ENCODE results near the gene CELF2. TPM values are rescaled to one million over a fixed set of nuclear protein-coding genes. Genes with fewer than 3 reads are reported as not detected.

Gene CELF2
- total RNA-seq, 2 donors from 2014 or later = 10.4 to 11.2 TPM

GRCh38 chr10:11325817-11326216 lies 308.1 kb downstream of the CELF2 start:
- 46 to 59% methylated on average over 2 of the region's 2 CpGs for WGBS, 2 donors

GRCh38 chr10:11326241-11326640 lies 308.6 kb downstream of the CELF2 start:
- Histone ChIP-seq H3K36me3 (replicated peaks in 1 of 2; ENCODE audit: insufficient read depth in 1 of 2, low read depth in 2 of 2) (no peaks in the 10 kb centered on the region), H3K4me1 (no peaks in the 10 kb centered on the region), H3K4me3 (no peak overlapping the region), H3K27ac (no peak overlapping the region), H3K27me3 (no peaks in the 10 kb centered on the region), H3K9me3 (no peaks in the 10 kb centered on the region)
- DNase-seq (no peak), ATAC-seq (no peak)
- intact Hi-C loops (cut with DNase I) = no loop called here
- no peak for TF ChIP-seq POLR2A (IDR thresholded peaks at IDR 0.05)
- no peak for TF ChIP-seq CTCF (IDR thresholded peaks at IDR 0.05)
- 84 to 89% methylated on average over 12 of the region's 12 CpGs for WGBS, 2 donors

More at GRCh38 chr10:11325817-11326216, 308.1 kb downstream of the CELF2 start:
- DNase-seq (no peak), ATAC-seq (no peak)
- H3K9me3 ChIP-seq = no peaks in the 10 kb centered on the region
- H3K36me3 ChIP-seq (replicated peaks in 1 of 2; ENCODE audit: insufficient read depth in 1 of 2, low read depth in 2 of 2) = no peaks in the 10 kb centered on the region
- TF ChIP-seq POLR2A (IDR thresholded peaks at IDR 0.05) (no peak), CTCF (IDR thresholded peaks at IDR 0.05) (no peak)
- no peaks in the 10 kb centered on the region for H3K27me3 ChIP-seq
- intact Hi-C loops (cut with DNase I) = no loop called here
- H3K4me1 ChIP-seq = no peaks in the 10 kb centered on the region
- H3K27ac ChIP-seq = no peak overlapping the region
- no peak overlapping the region for H3K4me3 ChIP-seq

- no peak overlapping the region for H3K4me3 ChIP-seq
- H3K4me1 ChIP-seq = no peaks in the 10 kb centered on the region
- TF ChIP-seq CTCF (IDR thresholded peaks at IDR 0.05) (no peak), POLR2A (IDR thresholded peaks at IDR 0.05) (no peak)
- intact Hi-C loops (cut with DNase I) = no loop called here
- WGBS, 2 donors = 61 to 66% methylated on average over 11 of the region's 11 CpGs
- H3K9me3 ChIP-seq = no peaks in the 10 kb centered on the region
- no peak overlapping the region for H3K27ac ChIP-seq
- H3K27me3 ChIP-seq = no peaks in the 10 kb centered on the region
- no peak for DNase-seq
- no peak for ATAC-seq
- H3K36me3 ChIP-seq (replicated peaks in 1 of 2; ENCODE audit: insufficient read depth in 1 of 2, low read depth in 2 of 2) = no peaks in the 10 kb centered on the region
Observed at GRCh38 chr10:11326913-11327616, 309.4 kb downstream of the CELF2 start.

- H3K27ac ChIP-seq = no peak overlapping the region
- 64 to 68% methylated on average over 17 of the region's 17 CpGs for WGBS, 2 donors
- intact Hi-C loops (cut with DNase I) = no loop called here
- H3K9me3 ChIP-seq = no peaks in the 10 kb centered on the region
- no peaks in the 10 kb centered on the region for H3K36me3 ChIP-seq (replicated peaks in 1 of 2; ENCODE audit: insufficient read depth in 1 of 2, low read depth in 2 of 2)
- TF ChIP-seq POLR2A (IDR thresholded peaks at IDR 0.05) = no peak
- no peak for TF ChIP-seq CTCF (IDR thresholded peaks at IDR 0.05)
- H3K4me1 ChIP-seq = no peaks in the 10 kb centered on the region
- DNase-seq = no peak
- H3K4me3 ChIP-seq = no peak overlapping the region
- ATAC-seq = no peak
- no peaks in the 10 kb centered on the region for H3K27me3 ChIP-seq
Observed at GRCh38 chr10:11328264-11329061, 310.8 kb downstream of the CELF2 start.

Measured in body of pancreas (tissue), 4 donors.